GM12878 (cell line): ENCODE measurements around the gene CCDC12.
A peak's percentile ranks its signal among the peaks of the same experiment; 100 is the strongest.

Source experiments
- ATF7 ChIP-seq: fragments of 450-650 bp; IDR thresholded peaks from 2 replicates; pipeline ENCODE4 v1.6.1; 2016; ENCODE audit warnings: low read depth, mild to moderate bottlenecking
- BCL11A ChIP-seq: IDR thresholded peaks from 2 replicates; pipeline ENCODE4 v1.6.1; 2011; ENCODE audit warnings: low read depth, low read length
- CTCF ChIP-seq, 3 experiments: IDR thresholded peaks in 2 of 3; conservative IDR thresholded peaks in 1 of 3; 2 replicates each; pipeline ENCODE4 v1.5.1; 2011; ENCODE audit warnings: low read depth in 3 of 3, low read length in 3 of 3, mild to moderate bottlenecking in 3 of 3, control low read depth in 2 of 3, moderate library complexity in 2 of 3, inconsistent platforms in 1 of 3, mixed read lengths in 1 of 3; ENCODE audit not compliant: control insufficient read depth in 2 of 3, insufficient read depth in 1 of 3; ENCODE audit errors: extremely low read depth in 1 of 3
- ESRRA ChIP-seq: IDR thresholded peaks from 2 replicates; pipeline ENCODE4 v1.6.1; 2012; ENCODE audit warnings: mild to moderate bottlenecking, low read length, improper control_type of control experiment
- EZH2 ChIP-seq: IDR thresholded peaks from 2 replicates; pipeline ENCODE4 v1.6.1; 2012; ENCODE audit warnings: low read depth, mild to moderate bottlenecking, control low read depth, inconsistent platforms, low read length, borderline replicate concordance; ENCODE audit not compliant: control insufficient read depth
- IKZF1 ChIP-seq: fragments of 450-650 bp; conservative IDR thresholded peaks from 2 replicates; pipeline ENCODE4 v1.6.1; 2017; ENCODE audit warnings: antibody characterized with exemption, mild to moderate bottlenecking
- IKZF2 ChIP-seq, 2 experiments: fragments of 450-650 bp; IDR thresholded peaks; 2 replicates each; pipeline ENCODE4 v1.6.1; 2017; ENCODE audit warnings: mild to moderate bottlenecking in 2 of 2, moderate library complexity in 2 of 2
- JUND ChIP-seq: IDR thresholded peaks from 2 replicates; pipeline ENCODE4 v1.6.1; 2012; ENCODE audit warnings: low read depth, mild to moderate bottlenecking, low read length, improper control_type of control experiment, moderate library complexity
- MXI1 ChIP-seq: fragments of 150-350 bp; IDR thresholded peaks from 2 replicates; pipeline ENCODE4 v1.6.1; 2011; ENCODE audit warnings: low read depth, mild to moderate bottlenecking, inconsistent platforms, low read length, improper control_type of control experiment
- POLR2A ChIP-seq: IDR thresholded peaks from 2 replicates; pipeline ENCODE4 v1.6.1; 2011; ENCODE audit warnings: low read depth, mild to moderate bottlenecking, low read length
- POLR2AphosphoS5 ChIP-seq: IDR thresholded peaks from 2 replicates; pipeline ENCODE4 v1.6.1; 2011; ENCODE audit warnings: mild to moderate bottlenecking, low read length, inconsistent platforms
- RBBP5 ChIP-seq: fragments of 200-600 bp; sonication (generic); conservative IDR thresholded peaks from 2 replicates; pipeline ENCODE4 v1.6.1; 2016
- ZBTB40 ChIP-seq: fragments of 450-650 bp; IDR thresholded peaks from 2 replicates; pipeline ENCODE4 v1.6.1; 2016; ENCODE audit warnings: mild to moderate bottlenecking, moderate library complexity, borderline replicate concordance

- no peak for TF ChIP-seq ZBTB40
- no peak for TF ChIP-seq CTCF (IDR thresholded peaks at IDR 0.05 in 2 of 3, conservative IDR thresholded peaks at IDR 0.05 in 1 of 3; ENCODE audit: control insufficient read depth in 2 of 3, extremely low read depth in 1 of 3, insufficient read depth in 1 of 3, low read depth in 3 of 3, low read length in 3 of 3)
- no peak for TF ChIP-seq RBBP5
- TF ChIP-seq EZH2, result no peak
- TF ChIP-seq JUND, result no peak
- no peak for TF ChIP-seq POLR2A
- 0 out of 2 replicates have a peak, but pooled peaks have one; percentile 38 for TF ChIP-seq BCL11A
- no peak for TF ChIP-seq POLR2AphosphoS5
- TF ChIP-seq IKZF1, result no peak
- TF ChIP-seq ESRRA, result no peak
- no peak for TF ChIP-seq ATF7
- no peak for TF ChIP-seq MXI1
- TF ChIP-seq IKZF2 (IDR thresholded peaks at IDR 0.05), result no peak
Observed at GRCh38 chr3:46912986-46913385, 63.6 kb downstream of the CCDC12 start.
